ENCODE results near the gene SRP9.

DNA sequence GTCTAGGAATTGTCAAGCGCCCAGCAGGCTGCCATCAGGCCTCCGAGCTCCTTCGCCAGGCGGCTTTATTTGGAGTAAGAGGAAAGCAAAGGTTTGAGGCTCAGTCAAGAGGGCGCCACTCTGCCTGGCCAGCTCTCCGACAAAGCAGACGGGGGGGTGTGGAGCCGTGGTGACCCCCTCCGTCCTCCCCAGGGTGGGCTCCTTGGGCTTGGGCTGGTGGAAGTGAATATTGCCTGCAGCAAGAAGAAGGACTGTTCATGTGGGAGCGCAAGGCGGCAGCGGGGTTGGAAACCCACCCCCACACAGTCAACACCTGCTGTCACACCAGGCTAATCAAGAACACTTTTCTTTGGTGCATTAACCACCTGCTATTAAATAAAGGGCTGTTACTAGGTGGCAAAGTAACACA lies 46.9 kb downstream of the SRP9 start:
- TF ChIP-seq, protein P1, sequence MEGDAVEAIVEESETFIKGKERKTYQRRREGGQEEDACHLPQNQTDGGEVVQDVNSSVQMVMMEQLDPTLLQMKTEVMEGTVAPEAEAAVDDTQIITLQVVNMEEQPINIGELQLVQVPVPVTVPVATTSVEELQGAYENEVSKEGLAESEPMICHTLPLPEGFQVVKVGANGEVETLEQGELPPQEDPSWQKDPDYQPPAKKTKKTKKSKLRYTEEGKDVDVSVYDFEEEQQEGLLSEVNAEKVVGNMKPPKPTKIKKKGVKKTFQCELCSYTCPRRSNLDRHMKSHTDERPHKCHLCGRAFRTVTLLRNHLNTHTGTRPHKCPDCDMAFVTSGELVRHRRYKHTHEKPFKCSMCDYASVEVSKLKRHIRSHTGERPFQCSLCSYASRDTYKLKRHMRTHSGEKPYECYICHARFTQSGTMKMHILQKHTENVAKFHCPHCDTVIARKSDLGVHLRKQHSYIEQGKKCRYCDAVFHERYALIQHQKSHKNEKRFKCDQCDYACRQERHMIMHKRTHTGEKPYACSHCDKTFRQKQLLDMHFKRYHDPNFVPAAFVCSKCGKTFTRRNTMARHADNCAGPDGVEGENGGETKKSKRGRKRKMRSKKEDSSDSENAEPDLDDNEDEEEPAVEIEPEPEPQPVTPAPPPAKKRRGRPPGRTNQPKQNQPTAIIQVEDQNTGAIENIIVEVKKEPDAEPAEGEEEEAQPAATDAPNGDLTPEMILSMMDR (IDR thresholded peaks at IDR 0.05; ENCODE audit: poor library complexity), result no peak
- TF ChIP-seq EZH2 (IDR thresholded peaks at IDR 0.05; ENCODE audit: borderline replicate concordance) (no peak), EZH2phosphoT487 (IDR thresholded peaks at IDR 0.05; ENCODE audit: low read depth, severe bottlenecking, unreplicated experiment) (no peak)
